Measurements from ENCODE around the gene PRCC. TPM values are rescaled to one million over a fixed set of nuclear protein-coding genes. Genes with fewer than 3 reads are reported as not detected.

The PRCC gene
- total RNA-seq, 2 experiments from 2014 or later = 68.7 to 99.8 TPM

DNA sequence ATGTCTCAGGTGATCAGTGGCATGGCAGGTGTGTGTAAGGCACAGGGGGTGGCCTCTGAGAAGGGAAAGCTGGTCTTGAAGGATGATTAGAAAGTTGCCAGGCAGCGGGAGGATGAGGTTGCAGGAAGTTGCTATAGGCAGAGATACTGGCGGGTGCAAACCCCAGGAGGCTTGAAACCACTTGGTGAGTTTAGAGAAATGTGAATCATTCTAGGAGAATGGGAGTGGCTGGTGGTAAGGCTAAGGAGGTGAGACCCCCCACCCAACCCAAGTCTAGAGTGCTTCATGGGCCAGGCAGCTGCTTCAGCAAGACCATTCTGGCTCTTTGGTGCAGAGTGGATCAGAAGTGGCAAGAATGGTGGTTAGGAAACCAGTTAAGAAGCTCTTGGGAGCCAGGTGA is 40.3 kb downstream of the PRCC start:
- DNase-seq (peak; percentile 84), ATAC-seq (peak; percentile 73)
- CTCF ChIA-PET = interaction anchor here (0.9 to 31.5 kb wide), 11 partner anchors 8 to 118 kb away, joined by 3 to 600 read pairs (median 7); partner anchors contain the start of genes INSRR, NTRK1 and SH2D2A
- Mint-ChIP-seq H3K4me1 (peaks cover 63% of the 10 kb centered on the region), H3K9me3 (ENCODE audit: low read depth) (no peaks in the 10 kb centered on the region), H3K4me3 (peak overlapping the region; percentile 23), H3K36me3 (peaks cover 50% of the 10 kb centered on the region), H3K27me3 (no peaks in the 10 kb centered on the region), H3K27ac (peak overlapping the region; percentile 85)

DNA sequence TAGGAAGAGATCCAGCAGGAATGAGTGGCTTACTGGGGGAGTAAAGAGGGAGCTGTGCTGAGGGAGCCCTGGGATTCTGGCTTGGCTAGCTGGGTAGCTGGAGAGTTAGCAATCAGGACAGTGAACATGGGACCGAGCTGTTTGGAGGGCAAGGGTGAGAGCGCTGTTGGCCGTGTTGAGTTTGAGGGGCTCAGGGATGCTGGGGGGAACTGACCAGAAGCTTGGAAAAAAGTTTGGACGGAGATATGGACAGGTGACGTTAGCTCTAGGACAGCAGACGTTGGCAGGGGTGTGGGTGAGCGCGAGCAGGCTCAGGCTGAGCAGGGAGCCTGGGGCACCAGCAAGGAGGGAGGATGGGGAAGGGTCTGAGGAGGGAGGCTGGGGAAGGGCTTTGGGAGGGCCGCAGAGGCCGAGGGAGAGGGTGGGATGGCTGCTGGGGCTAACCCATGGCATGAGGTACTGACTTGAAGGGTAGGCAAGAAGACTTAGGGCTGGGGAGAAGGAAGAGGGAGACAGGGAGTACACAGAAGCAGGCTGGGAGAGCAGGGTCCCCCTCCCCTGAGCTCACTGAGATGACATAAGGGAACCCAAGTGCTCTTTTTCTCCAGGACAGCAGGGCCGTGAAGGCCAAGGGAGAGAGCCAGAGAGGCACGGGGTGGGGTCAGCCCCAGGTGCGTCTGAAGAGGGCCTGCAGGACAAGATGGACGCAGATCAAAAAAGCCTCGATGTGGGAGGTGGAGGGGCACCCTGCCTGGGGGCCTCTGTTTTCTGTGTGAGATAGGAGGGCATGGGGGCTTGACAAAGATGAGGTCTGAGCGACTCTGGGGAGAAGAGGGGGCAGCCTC is 41.1 kb downstream of the PRCC start:
- H3K9me3 Mint-ChIP-seq (ENCODE audit: low read depth) = no peaks in the 10 kb centered on the region
- H3K4me3 Mint-ChIP-seq = peak overlapping the region; percentile 23
- peaks cover 71% of the 10 kb centered on the region for H3K4me1 Mint-ChIP-seq
- CTCF ChIA-PET = interaction anchor here (0.8 to 31.5 kb wide), 11 partner anchors 8 to 84 kb away, joined by 3 to 600 read pairs (median 7); partner anchors contain the start of genes INSRR, NTRK1 and SH2D2A
- no peaks in the 10 kb centered on the region for H3K27me3 Mint-ChIP-seq
- peaks cover 58% of the 10 kb centered on the region for H3K36me3 Mint-ChIP-seq
- no peak for ATAC-seq
- H3K27ac Mint-ChIP-seq = peak overlapping the region; percentile 85
- no peak for DNase-seq

DNA sequence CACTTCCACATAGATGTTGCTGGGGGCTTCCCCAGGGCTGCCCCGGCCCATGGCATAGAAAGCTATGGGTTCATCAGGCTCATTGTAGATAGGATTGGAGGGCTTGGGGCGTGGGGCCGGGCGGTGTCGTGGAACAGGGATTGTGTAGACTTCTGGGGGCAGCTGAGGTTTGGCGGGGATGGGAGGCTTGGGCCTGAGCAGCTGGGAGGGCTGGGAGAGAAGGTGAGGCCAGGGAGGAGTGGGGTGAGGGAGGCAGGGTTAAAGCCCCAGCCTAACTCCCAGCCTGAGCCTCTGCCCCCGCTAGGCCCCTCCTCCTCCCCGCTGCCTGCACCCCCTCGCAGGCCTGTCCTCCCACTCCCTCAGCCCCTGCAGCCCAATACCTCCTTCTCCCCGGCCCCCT is 41.9 kb downstream of the PRCC start:
- Mint-ChIP-seq H3K36me3 (peaks cover 65% of the 10 kb centered on the region), H3K27me3 (no peaks in the 10 kb centered on the region), H3K27ac (peak overlapping the region; percentile 85), H3K4me3 (no peak overlapping the region), H3K9me3 (ENCODE audit: low read depth) (no peaks in the 10 kb centered on the region), H3K4me1 (peaks cover 77% of the 10 kb centered on the region)
- ATAC-seq (no peak), DNase-seq (no peak)
- CTCF ChIA-PET = interaction anchor here (1.0 to 31.5 kb wide), 2 partner anchors 30 to 53 kb away, joined by 3 to 600 read pairs; partner anchors contain the start of genes INSRR and NTRK1

DNA sequence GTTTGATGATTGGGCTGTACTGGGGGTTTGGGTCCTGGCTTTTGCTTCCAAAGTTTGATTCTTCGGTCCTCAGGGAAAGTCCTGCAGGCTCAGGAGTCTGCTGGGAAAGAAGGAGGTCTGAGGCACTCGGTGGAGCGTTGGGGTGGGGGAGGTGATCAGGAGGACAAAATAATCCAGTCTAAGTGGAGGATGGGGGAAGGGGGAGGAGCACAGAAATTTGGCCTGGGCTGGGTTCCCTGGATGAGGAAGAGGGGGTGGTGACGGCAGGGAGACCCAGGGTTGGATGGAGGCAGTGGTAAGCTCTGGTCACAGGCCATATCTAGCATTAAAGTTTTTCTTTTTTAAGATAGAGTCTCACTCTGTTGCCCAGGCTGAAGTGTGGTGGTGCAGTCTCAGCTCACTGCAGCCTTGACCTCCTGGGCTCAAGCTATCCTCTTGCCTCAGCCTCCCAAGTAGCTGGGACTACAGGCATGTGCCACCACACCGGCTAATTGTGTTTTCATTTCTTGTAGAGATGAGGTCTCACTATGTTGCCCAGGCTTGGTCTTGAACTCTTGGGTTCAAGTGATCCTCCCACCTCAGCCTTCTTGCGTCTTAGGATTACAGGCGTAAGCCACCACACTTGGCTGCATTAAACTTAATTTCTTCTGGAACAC is 42.5 kb downstream of the PRCC start:
- H3K27me3 Mint-ChIP-seq = no peaks in the 10 kb centered on the region
- H3K27ac Mint-ChIP-seq = peak overlapping the region; percentile 47
- CTCF ChIA-PET = interaction anchor here (1.0 to 31.5 kb wide), 6 partner anchors 11 to 84 kb away, joined by 3 to 600 read pairs (median 4); partner anchors contain the start of genes INSRR and NTRK1

DNA sequence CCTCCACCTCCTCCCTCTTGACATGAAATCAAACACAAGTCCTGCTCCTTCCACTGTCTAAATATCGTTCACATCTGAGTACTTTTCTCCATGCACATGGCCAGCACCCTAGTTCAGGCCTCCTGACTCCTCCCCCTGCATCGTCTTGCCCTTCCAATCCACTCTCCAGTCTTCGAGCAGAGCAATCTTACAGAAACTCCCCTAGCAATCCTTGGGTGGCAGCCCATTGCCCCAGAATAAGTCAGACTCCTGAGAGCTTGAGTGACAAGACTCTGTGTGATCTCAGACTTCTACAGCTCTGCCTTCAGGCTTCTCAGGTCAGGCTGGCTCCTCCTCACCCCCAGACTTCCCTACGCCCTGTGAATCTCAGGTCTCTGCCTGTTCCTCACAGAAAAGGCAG is 43.8 kb downstream of the PRCC start:
- CTCF ChIA-PET = interaction anchor here (0.6 to 31.5 kb wide), 7 partner anchors 10 to 83 kb away, joined by 3 to 600 read pairs (median 4); partner anchors contain the start of genes INSRR, ISG20L2, METTL25B and NTRK1
- H3K36me3 Mint-ChIP-seq = peaks cover 77% of the 10 kb centered on the region
- DNase-seq (no peak), ATAC-seq (no peak)
- H3K27me3 Mint-ChIP-seq = no peaks in the 10 kb centered on the region
- H3K4me1 Mint-ChIP-seq = peaks cover 82% of the 10 kb centered on the region
- H3K9me3 Mint-ChIP-seq (ENCODE audit: low read depth) = no peaks in the 10 kb centered on the region
- H3K4me3 Mint-ChIP-seq = no peak overlapping the region
- peak overlapping the region; percentile 100 for H3K27ac Mint-ChIP-seq

More for the DNA sequence above, 42.5 kb downstream of the PRCC start:
- DNase-seq (no peak), ATAC-seq (no peak)
- H3K36me3 Mint-ChIP-seq = peaks cover 70% of the 10 kb centered on the region
- H3K4me1 Mint-ChIP-seq = peaks cover 79% of the 10 kb centered on the region
- no peak overlapping the region for H3K4me3 Mint-ChIP-seq
- no peaks in the 10 kb centered on the region for H3K9me3 Mint-ChIP-seq (ENCODE audit: low read depth)

DNA sequence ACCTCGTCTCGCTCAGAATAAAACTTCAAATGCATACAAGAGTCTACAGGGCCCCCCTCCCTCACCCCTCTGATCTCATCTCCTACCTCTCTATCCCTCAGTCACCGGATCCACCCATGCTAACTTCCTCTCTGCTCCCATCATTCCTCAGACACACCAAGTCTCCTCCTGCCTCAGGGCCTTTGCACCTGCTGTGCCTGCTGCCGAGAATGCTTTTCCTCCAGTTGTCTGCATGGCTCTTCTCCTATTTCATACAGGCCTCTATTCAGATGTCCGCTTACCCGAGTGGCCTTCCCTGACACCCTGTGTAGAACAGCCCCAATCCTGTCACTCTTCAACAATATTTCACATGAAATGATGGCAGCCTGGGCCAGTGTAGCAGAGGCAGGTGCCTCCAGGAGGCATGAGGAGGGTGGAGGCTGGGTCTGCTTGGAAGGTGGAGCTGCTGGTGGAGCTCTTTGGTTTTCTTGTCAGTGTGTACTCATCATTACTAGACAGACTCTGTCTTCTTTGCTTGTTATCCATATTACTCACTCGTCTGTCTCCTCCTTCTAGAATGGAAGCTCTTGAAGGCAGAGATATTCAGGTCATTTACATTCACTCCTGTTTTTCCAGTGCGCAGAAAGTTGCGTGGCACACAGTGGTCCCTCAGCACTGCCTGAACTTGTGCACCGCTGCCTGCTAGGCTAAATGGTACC is 45.1 kb downstream of the PRCC start:
- ATAC-seq = no peak
- H3K4me1 Mint-ChIP-seq = peaks cover 78% of the 10 kb centered on the region
- no peaks in the 10 kb centered on the region for H3K27me3 Mint-ChIP-seq
- no peak for DNase-seq
- H3K36me3 Mint-ChIP-seq = peaks cover 75% of the 10 kb centered on the region
- no peaks in the 10 kb centered on the region for H3K9me3 Mint-ChIP-seq (ENCODE audit: low read depth)
- CTCF ChIA-PET = interaction anchor here (0.8 to 31.5 kb wide), 6 partner anchors 10 to 115 kb away, joined by 3 to 600 read pairs (median 18); partner anchors contain the start of genes INSRR, ISG20L2, METTL25B and NTRK1
- peak overlapping the region; percentile 95 for H3K4me3 Mint-ChIP-seq
- H3K27ac Mint-ChIP-seq = peak overlapping the region; percentile 100

DNA sequence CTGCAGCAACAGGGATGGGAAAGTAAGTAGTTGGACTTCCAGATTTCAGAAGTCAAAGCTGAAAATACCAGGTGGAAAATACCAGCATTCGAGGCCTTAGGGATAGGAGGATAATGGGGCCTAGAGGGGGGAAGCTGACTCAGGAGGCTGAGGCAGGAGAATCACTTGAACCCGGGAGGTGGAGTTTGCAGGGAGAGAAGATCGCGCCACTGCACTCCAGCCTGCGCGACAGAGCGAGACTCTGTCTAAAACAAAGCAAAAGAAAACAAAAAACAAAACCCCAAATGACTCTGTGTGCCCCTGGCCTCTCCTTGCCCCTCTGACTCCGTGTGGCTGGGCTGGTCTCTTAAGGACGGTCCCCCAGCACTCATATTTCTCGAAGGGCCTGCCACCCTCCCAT is 46.0 kb downstream of the PRCC start:
- CTCF ChIA-PET = interaction anchor here (0.8 to 31.5 kb wide), 15 partner anchors 8 to 115 kb away, joined by 3 to 600 read pairs (median 9); partner anchors contain the start of genes HDGF, INSRR, ISG20L2 and METTL25B
- ATAC-seq (no peak), DNase-seq (no peak)
- H3K36me3 Mint-ChIP-seq = peaks cover 66% of the 10 kb centered on the region
- peaks cover 75% of the 10 kb centered on the region for H3K4me1 Mint-ChIP-seq
- peak overlapping the region; percentile 100 for H3K27ac Mint-ChIP-seq
- peak overlapping the region; percentile 95 for H3K4me3 Mint-ChIP-seq
- no peaks in the 10 kb centered on the region for H3K9me3 Mint-ChIP-seq (ENCODE audit: low read depth)
- H3K27me3 Mint-ChIP-seq = no peaks in the 10 kb centered on the region

DNA sequence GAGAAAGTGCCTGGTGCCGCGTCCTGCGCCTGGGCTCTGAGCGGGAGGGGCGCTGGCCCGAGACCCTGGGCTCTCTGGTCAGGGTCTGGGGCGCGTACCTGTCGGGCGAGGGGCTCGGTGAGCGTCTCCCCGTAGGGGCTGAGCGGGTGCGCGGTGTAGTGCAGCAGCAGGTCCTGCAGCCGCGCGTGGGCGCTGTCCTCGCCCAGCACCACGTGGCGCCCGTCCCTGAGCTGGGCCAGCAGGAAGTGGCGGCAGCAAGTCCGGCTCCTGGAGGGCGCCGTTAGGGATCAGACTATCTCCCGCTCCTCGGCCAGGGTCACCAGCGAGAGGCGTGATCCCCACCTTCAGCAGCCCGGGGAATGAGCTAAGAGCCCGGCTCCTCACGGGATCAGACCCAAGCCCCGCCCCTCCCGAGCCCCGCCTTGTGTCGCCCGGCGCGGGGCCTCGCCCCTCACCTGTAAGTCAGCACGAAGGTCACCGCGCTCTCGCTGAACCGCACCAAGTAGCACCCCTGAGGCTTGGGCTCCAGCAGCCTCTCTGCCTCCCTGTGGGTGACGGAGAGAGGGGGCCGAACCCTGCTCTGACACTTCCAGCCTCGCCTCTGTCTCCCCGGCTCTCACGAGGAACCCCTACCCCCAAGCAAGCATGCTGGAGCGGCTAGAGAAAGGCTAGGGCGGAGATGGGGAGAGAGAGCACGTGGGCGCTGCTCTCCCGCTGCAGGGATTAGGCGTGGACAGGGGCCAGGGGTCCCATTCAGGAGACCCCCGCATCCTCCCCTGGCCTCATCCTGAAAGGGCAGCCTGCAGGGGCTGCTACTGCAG is 46.6 kb downstream of the PRCC start:
- peak overlapping the region; percentile 95 for H3K4me3 Mint-ChIP-seq
- DNase-seq (peak; percentile 82), ATAC-seq (peak; percentile 44)
- CTCF ChIA-PET = interaction anchor here (0.7 to 31.5 kb wide), 16 partner anchors 9 to 114 kb away, joined by 3 to 600 read pairs (median 8); partner anchors contain the start of genes HDGF, INSRR, ISG20L2 and METTL25B
- H3K4me1 Mint-ChIP-seq = peaks cover 71% of the 10 kb centered on the region
- H3K27me3 Mint-ChIP-seq = no peaks in the 10 kb centered on the region
- no peaks in the 10 kb centered on the region for H3K9me3 Mint-ChIP-seq (ENCODE audit: low read depth)
- peaks cover 62% of the 10 kb centered on the region for H3K36me3 Mint-ChIP-seq
- peak overlapping the region; percentile 100 for H3K27ac Mint-ChIP-seq

DNA sequence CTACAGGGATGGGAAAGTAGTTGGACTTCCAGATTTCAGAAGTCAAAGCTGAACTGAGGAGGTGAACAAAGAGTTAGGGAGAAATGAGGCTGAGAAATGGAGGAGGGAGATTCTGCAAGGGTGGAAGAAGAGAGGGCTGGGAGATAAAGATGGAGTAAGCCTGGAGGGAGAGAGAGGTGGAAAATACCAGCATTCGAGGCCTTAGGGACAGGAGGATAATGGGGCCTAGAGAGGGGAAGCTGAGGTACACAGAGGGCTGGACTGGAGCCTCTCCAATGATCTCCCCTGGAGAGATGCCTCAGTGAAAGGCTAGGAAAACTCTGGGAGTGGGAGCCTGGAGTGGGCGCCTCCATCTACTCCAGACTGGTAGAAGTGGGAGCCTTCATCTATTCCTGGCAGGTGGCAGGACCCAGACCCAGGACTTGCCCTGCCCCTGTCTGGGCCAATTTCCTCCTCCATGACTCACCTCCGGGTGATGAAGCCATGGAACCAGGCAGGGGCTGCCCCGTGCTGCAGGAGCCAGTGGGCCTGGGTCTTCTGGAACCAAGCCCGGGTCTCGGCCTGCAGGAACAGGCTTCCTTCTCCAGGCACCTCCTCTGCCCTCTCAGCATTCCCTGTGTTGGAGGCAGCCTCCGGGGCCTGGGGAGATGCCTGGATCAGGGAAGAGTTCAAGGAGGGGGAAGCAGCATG is 47.4 kb downstream of the PRCC start:
- no peak for DNase-seq
- H3K9me3 Mint-ChIP-seq (ENCODE audit: low read depth) = no peaks in the 10 kb centered on the region
- peak overlapping the region; percentile 95 for H3K4me3 Mint-ChIP-seq
- no peaks in the 10 kb centered on the region for H3K27me3 Mint-ChIP-seq
- CTCF ChIA-PET = interaction anchor here (0.7 to 31.5 kb wide), 16 partner anchors 10 to 113 kb away, joined by 3 to 600 read pairs (median 10); partner anchors contain the start of genes HDGF, INSRR, ISG20L2 and METTL25B
- no peak for ATAC-seq
- H3K4me1 Mint-ChIP-seq = peaks cover 65% of the 10 kb centered on the region
- peak overlapping the region; percentile 100 for H3K27ac Mint-ChIP-seq
- peaks cover 59% of the 10 kb centered on the region for H3K36me3 Mint-ChIP-seq

DNA sequence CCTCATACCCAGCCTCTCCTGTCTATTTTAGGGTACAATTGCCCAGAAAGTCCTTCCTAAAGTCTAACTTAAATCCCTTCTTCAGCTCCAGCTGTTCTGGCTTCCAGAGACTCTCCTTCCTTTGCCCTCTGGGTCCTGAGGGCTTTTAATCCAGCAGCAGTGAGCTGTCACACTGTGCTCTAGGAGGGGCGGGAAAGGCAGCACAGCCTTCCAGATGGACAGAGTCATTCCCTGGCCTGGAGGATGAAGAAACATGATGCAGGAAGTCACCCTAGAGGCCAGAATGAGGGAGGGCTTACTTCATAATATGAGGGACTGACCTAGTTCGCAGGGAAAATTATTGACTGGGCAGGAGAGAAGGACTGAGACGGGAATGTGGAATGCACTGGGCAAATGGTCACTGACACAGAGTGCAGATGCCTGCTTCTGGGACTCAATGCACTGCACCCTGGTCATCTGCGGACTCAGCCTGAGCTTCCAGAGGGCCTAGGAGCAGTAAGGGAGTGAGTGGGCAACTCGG is 48.0 kb downstream of the PRCC start:
- Mint-ChIP-seq H3K36me3 (peaks cover 56% of the 10 kb centered on the region), H3K4me1 (peaks cover 60% of the 10 kb centered on the region), H3K27me3 (no peaks in the 10 kb centered on the region), H3K9me3 (ENCODE audit: low read depth) (no peaks in the 10 kb centered on the region), H3K4me3 (peak overlapping the region; percentile 95), H3K27ac (peak overlapping the region; percentile 100)
- CTCF ChIA-PET = interaction anchor here (1.4 to 31.5 kb wide), 8 partner anchors 8 to 89 kb away, joined by 3 to 600 read pairs (median 12); partner anchors contain the start of genes INSRR and NTRK1
- DNase-seq (no peak), ATAC-seq (no peak)

DNA sequence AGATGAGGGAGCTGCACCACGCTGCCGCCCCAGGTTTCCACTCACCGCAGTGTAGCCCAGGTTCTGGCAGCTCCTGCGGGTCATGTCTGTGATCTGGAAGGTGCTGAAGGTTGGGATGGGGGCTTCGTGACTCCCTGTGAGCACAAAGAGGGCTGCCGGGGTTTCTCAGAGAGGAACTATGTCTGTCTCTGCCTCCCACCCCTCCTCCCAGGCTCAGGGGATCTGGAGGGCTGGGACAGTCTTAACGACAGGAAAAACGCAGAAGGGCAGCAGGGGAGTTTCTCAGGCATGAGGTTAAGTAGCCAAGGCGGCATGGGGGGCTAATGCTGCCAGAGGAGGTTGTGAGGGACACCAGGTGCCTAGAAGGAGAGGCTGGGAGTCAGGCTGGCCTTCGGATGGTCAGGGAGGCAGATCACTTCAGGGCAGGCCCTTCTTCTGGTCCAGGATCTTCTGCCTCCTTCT is 48.7 kb downstream of the PRCC start:
- H3K36me3 Mint-ChIP-seq = peaks cover 54% of the 10 kb centered on the region
- CTCF ChIA-PET = interaction anchor here (0.6 to 31.5 kb wide), 12 partner anchors 8 to 340 kb away, joined by 3 to 600 read pairs (median 10); partner anchors contain the start of genes INSRR and NTRK1

More for the DNA sequence above, 48.7 kb downstream of the PRCC start:
- ATAC-seq (no peak), DNase-seq (no peak)
- H3K4me3 Mint-ChIP-seq = peak overlapping the region; percentile 95
- no peaks in the 10 kb centered on the region for H3K27me3 Mint-ChIP-seq
- H3K4me1 Mint-ChIP-seq = peaks cover 59% of the 10 kb centered on the region
- no peaks in the 10 kb centered on the region for H3K9me3 Mint-ChIP-seq (ENCODE audit: low read depth)
- peak overlapping the region; percentile 100 for H3K27ac Mint-ChIP-seq

All from activated CD8-positive, alpha-beta memory T cell treated with anti-CD3 and anti-CD28 coated beads, Interleukin-2, amount 10 ng/mL, durations not matched to agents 7 days and 5 days (primary cell).